Suprapubic skin (tissue), 4 donors: ENCODE measurements around the gene RRM2. TPM values are rescaled to one million over a fixed set of nuclear protein-coding genes. Genes with fewer than 3 reads are reported as not detected.

Source experiments
- DNase-seq, 2 donors: peaks; one replicate each; pipeline ENCODE4 v3.0.0-alpha.2; 2019; ENCODE audit warnings: low spot score in 2 of 2
- H3K27ac ChIP-seq: fragments of 200-600 bp; sonication (generic); one replicate; pipeline ENCODE4 v1.5.1; 2019
- H3K27me3 ChIP-seq: fragments of 200-600 bp; sonication (generic); one replicate; pipeline ENCODE4 v1.5.1; 2019
- H3K36me3 ChIP-seq: fragments of 200-600 bp; sonication (generic); one replicate; pipeline ENCODE4 v1.5.1; 2019
- H3K4me1 ChIP-seq: fragments of 200-600 bp; sonication (generic); one replicate; pipeline ENCODE4 v1.5.1; 2019
- H3K4me3 ChIP-seq: fragments of 200-600 bp; sonication (generic); one replicate; pipeline ENCODE4 v1.5.1; 2019; ENCODE audit warnings: mild to moderate bottlenecking
- H3K9me3 ChIP-seq: fragments of 200-600 bp; sonication (generic); one replicate; pipeline ENCODE4 v1.5.1; 2019
- EP300 ChIP-seq: sonication (generic); formaldehyde crosslinking; IDR thresholded peaks from one replicate; pipeline ENCODE4 v1.6.1; 2017; ENCODE audit warnings: antibody characterized with exemption
- POLR2A ChIP-seq, 2 donors: fragments of 450-650 bp; IDR thresholded peaks; one replicate each; pipeline ENCODE4 v1.6.1; 2017; ENCODE audit warnings: antibody characterized with exemption in 2 of 2, mild to moderate bottlenecking in 2 of 2, moderate library complexity in 2 of 2
- POLR2AphosphoS5 ChIP-seq, 3 donors: sonication (generic); formaldehyde crosslinking; IDR thresholded peaks; one replicate each; pipeline ENCODE4 v1.6.1; 2017; ENCODE audit warnings: antibody characterized with exemption in 3 of 3
- WGBS: methylation state at CpG from one replicate; pipeline ENCODE4 v1.1.5; 2018; 5-methylcytosine and 5-hydroxymethylcytosine counted together
- total RNA-seq, 4 donors: library from RNA; depleted of rRNA; stranded (reverse); fragments of >200 nt; gene quantifications; one replicate each; pipeline ENCODE4 v1.1.0, GENCODE V29; 2016
- TF ChIP-seq, protein P1 (sequence below), 2 donors: fragments of 200-600 bp in 1 of 2; fragments of 450-650 bp in 1 of 2; sonication (generic) in 1 of 2; IDR thresholded peaks; one replicate each; pipeline ENCODE4 v1.5.1; 2016 to 2019; ENCODE audit warnings: antibody characterized with exemption in 2 of 2, mild to moderate bottlenecking in 1 of 2, moderate library complexity in 1 of 2

The RRM2 gene
- total RNA-seq, 4 donors from 2014 or later: 1.1 to 6.0 (median 2.4) TPM

DNA sequence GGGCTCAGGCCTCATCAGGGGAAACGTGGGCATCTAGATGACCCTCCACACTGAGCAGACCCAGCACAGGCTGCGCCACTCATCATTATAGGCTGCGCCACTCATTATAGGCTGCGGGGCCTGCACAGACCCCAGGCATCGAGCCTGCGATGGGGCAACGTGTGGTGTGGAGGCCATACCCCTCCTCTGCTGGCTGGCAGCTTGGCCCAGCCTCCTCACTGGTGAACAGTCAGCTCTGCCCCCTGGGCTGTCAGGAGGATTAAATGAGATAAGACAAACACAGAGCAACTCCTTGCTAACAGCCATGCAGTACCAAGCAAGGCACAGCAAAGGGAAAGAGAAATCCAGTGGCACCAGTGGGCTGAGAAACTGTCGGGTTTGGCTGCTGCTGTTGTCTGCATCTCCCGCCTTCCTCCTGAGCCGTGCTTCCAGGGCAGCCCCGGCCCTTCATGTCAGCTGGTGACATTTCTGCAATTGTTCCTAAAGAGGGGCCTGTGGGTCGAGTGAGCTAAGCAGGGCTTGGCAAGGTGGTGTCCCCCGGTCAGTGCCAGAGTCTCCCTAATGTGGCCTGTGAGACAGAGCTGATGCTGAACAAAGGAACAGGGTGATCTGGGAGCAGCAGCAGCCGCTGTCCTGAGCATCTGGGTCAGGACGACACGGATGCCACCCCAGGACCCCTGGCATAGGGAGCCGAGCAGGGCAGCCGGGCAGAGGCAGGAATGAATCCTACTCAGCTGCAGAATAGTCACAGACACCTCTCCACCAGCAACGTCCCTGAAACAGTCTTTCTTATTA lies 48.7 kb downstream of the RRM2 start:
- no peak for DNase-seq
- Histone ChIP-seq H3K9me3 (no peaks in the 10 kb centered on the region), H3K27ac (no peak overlapping the region), H3K4me3 (no peak overlapping the region), H3K36me3 (no peaks in the 10 kb centered on the region), H3K27me3 (no peaks in the 10 kb centered on the region), H3K4me1 (no peaks in the 10 kb centered on the region)
- TF ChIP-seq EP300 (no peak), POLR2A (IDR thresholded peaks at IDR 0.05) (no peak), POLR2AphosphoS5 (IDR thresholded peaks at IDR 0.05) (no peak)
- TF ChIP-seq, protein P1, sequence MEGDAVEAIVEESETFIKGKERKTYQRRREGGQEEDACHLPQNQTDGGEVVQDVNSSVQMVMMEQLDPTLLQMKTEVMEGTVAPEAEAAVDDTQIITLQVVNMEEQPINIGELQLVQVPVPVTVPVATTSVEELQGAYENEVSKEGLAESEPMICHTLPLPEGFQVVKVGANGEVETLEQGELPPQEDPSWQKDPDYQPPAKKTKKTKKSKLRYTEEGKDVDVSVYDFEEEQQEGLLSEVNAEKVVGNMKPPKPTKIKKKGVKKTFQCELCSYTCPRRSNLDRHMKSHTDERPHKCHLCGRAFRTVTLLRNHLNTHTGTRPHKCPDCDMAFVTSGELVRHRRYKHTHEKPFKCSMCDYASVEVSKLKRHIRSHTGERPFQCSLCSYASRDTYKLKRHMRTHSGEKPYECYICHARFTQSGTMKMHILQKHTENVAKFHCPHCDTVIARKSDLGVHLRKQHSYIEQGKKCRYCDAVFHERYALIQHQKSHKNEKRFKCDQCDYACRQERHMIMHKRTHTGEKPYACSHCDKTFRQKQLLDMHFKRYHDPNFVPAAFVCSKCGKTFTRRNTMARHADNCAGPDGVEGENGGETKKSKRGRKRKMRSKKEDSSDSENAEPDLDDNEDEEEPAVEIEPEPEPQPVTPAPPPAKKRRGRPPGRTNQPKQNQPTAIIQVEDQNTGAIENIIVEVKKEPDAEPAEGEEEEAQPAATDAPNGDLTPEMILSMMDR (IDR thresholded peaks at IDR 0.05): no peak
- WGBS: 94% methylated on average over 11 of the region's 19 CpGs

DNA sequence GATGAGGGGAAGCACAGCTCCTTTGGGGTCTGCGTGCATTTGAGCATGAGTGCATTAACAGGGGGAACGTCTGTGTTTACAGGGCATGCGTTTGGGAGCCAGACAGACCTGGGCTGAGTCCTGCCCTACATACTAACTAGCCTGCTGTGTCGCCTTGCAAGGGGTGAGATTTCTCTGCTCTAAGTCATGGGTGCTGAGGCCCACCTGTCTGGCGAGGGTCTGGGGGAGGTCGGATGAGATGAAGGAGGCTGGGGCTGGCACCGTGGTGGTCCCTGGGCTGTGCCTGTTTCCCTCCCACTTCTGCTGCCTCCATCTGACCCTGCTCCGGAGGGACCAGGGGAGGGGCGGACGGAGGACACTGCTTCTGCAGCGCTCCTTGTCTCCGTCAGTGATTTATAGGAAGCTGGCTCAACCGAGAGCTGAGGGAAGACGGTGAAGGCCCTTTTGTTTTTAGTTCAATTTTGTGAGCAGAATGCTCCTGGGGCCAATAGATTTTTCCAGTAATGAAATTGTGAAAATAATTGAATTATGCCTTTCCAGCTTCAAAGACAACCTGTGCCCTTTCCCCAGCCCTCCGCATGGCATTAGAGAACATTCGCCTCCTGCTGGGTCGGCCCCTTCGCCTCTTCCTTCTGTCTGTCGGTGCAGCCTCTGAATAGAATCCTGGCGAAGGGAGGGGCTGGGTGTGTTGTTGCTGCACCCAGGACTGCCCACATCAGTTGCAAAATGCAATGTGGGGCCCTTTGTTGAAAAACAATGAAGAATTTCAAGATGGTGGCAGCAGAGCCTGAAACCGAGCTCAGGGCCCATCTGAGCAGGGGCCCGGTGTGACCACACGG lies 49.7 kb downstream of the RRM2 start:
- DNase-seq: no peak
- H3K27me3 ChIP-seq: no peaks in the 10 kb centered on the region
- TF ChIP-seq, protein P1 (IDR thresholded peaks at IDR 0.05): no peak
- TF ChIP-seq POLR2A (IDR thresholded peaks at IDR 0.05): no peak
- no peak for TF ChIP-seq POLR2AphosphoS5 (IDR thresholded peaks at IDR 0.05)
- no peak for TF ChIP-seq EP300
- 90% methylated on average over 23 of the region's 23 CpGs for WGBS
- H3K4me3 ChIP-seq: no peak overlapping the region
- H3K9me3 ChIP-seq: no peaks in the 10 kb centered on the region
- no peak overlapping the region for H3K27ac ChIP-seq
- H3K4me1 ChIP-seq: no peaks in the 10 kb centered on the region
- no peaks in the 10 kb centered on the region for H3K36me3 ChIP-seq

DNA sequence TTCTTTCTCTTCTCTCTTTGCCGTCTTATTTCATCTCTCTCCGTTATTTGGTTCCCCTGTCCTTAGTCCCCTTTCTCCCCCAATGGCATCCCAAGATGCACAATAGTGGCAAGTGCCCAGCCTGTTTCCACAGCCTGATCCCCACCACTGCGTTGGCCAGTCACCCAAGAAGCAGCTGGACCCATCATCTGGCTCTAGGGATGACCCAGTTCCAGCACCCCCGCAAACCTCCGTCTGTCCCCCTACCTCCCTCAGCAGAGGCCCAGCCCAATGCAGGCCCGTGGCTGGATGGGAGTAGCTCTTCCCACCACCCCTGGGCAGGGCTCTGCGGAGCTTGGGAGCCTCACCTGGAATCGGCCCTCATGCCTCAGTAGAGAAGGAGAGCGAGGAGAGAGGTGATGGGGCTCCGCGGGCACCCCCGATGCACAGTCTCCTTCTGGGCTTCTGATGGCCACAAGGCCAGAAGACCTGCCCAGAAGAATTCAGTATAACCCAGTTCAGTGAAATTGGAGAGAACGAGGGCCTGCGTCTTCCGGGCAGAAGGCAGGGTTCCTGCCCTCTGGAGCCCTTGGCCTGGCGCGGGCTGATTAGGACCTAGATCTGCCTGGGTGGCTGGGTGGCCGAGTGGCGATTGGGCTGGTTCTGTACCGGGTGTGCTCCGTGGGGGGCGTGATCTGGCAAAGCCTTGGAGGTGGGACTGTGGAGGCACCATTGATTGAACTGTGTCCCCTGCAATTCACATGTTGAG lies 50.9 kb downstream of the RRM2 start:
- no peaks in the 10 kb centered on the region for H3K9me3 ChIP-seq
- H3K4me1 ChIP-seq: no peaks in the 10 kb centered on the region
- no peak overlapping the region for H3K27ac ChIP-seq
- no peak for DNase-seq
- no peak overlapping the region for H3K4me3 ChIP-seq
- H3K36me3 ChIP-seq: no peaks in the 10 kb centered on the region
- no peak for TF ChIP-seq EP300
- no peak for TF ChIP-seq POLR2A (IDR thresholded peaks at IDR 0.05)
- no peak for TF ChIP-seq POLR2AphosphoS5 (IDR thresholded peaks at IDR 0.05)
- TF ChIP-seq, protein P1 (IDR thresholded peaks at IDR 0.05): no peak
- WGBS: 97% methylated on average over 12 of the region's 22 CpGs
- no peaks in the 10 kb centered on the region for H3K27me3 ChIP-seq

DNA sequence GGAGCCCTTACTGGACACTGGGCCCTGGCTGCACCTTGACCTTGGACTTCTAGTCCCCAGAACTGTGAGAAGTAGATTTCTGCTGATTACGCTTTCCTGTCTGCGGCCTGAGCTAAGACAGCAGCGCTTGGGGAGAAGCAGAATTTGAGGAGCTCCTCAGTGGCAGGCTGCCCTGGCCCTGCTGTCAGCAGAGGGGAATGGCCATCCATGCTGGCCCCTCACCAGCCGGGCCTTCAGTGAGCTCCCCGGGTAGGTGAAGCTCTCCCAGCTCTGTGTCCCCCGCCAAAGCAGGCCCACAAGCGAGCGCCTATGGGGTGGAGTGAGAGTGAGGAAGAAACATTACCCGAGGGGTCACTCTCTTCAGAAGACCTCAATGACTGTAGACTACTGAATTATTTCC lies 51.6 kb downstream of the RRM2 start:
- DNase-seq: no peak
- no peak for TF ChIP-seq EP300

DNA sequence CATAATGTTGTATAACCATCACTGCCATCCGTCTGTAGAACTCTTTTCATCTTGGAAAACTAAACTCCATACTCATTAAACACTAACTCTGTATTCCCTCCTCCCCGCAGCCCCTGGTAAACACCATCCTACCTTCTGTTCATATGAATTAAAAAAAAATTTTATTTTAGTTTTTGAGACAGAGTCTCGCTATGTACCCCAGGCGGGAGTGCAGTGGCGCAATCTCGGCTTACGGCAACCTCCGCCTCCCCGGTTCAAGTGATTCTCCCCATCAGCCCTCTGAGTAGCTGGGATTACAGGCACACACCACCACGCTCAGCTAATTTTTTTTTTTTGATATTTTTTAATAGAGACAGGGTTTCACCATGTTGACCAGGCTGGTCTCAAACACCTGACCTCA lies 52.9 kb downstream of the RRM2 start:
- no peaks in the 10 kb centered on the region for H3K4me1 ChIP-seq
- H3K27ac ChIP-seq: no peak overlapping the region
- TF ChIP-seq POLR2AphosphoS5 (IDR thresholded peaks at IDR 0.05): no peak
- DNase-seq: no peak
- 98% methylated on average over 10 of the region's 10 CpGs for WGBS
- H3K4me3 ChIP-seq: no peak overlapping the region
- no peaks in the 10 kb centered on the region for H3K9me3 ChIP-seq
- H3K27me3 ChIP-seq: no peaks in the 10 kb centered on the region
- no peaks in the 10 kb centered on the region for H3K36me3 ChIP-seq

More for the DNA sequence above, 51.6 kb downstream of the RRM2 start:
- Histone ChIP-seq H3K27ac (no peak overlapping the region), H3K36me3 (no peaks in the 10 kb centered on the region), H3K4me3 (no peak overlapping the region), H3K9me3 (no peaks in the 10 kb centered on the region), H3K27me3 (no peaks in the 10 kb centered on the region), H3K4me1 (no peaks in the 10 kb centered on the region)
- WGBS: 86% methylated on average over 6 of the region's 9 CpGs

DNA sequence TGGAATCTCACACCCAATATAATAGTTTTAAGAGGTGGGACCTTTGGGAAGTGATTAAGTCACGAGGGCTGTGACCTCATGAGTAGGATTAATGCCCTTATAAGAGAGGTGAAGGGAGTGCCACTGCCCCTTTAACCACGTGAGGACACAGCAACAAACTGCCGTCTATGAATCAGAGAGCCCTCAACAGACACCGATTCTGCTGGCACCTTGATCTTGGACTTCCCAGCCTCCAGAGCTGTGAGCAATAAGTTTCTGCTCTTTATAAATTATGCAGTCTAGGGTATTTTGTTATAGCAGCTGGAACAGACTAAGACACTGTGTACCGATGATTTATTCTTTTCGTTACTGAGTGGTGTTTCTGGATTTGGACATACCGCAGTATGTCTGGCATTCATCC lies 56.2 kb downstream of the RRM2 start:
- Histone ChIP-seq H3K4me1 (no peaks in the 10 kb centered on the region), H3K4me3 (no peak overlapping the region), H3K27me3 (no peaks in the 10 kb centered on the region), H3K27ac (no peak overlapping the region), H3K36me3 (no peaks in the 10 kb centered on the region), H3K9me3 (no peaks in the 10 kb centered on the region)
- WGBS: 96% methylated on average over 7 of the region's 7 CpGs
- TF ChIP-seq, protein P1 (IDR thresholded peaks at IDR 0.05): no peak
- TF ChIP-seq POLR2A (IDR thresholded peaks at IDR 0.05): no peak
- TF ChIP-seq POLR2AphosphoS5 (IDR thresholded peaks at IDR 0.05): no peak
- no peak for DNase-seq
